HG03442 (cell line): ENCODE results near the gene ADGRG6.

Experiments
- ATAC-seq: cut with Tn5 transposase; IDR thresholded peaks from one replicate; pipeline ENCODE4 v1.9.1; 2021; ENCODE audit warnings: mild to moderate bottlenecking, moderate library complexity; ENCODE audit not compliant: unreplicated experiment

ADGRG6 gene

DNA sequence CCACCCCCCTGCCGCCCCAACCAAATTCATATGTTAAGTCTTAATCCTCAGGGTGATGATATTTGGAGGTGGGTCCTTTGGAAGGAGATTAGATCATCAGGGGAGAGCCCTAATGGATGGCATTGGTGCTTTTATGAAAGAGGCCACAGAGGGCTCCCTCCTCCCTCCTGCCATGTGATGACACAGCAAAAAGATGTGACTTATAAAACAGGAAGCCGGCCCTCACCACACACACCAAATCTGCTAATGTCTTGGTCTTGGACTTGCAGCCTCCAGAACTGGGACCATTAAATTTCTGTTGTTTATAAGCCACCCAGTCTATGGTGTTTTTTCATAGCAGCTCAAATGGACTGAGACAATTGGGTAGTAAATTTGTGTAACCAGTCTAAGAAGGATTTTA, 176.3 kb downstream of the ADGRG6 start:
- ATAC-seq = no peak

- no peak for ATAC-seq
Measured at GRCh38 chr6:142481466-142481865, 179.7 kb downstream of the ADGRG6 start.

DNA sequence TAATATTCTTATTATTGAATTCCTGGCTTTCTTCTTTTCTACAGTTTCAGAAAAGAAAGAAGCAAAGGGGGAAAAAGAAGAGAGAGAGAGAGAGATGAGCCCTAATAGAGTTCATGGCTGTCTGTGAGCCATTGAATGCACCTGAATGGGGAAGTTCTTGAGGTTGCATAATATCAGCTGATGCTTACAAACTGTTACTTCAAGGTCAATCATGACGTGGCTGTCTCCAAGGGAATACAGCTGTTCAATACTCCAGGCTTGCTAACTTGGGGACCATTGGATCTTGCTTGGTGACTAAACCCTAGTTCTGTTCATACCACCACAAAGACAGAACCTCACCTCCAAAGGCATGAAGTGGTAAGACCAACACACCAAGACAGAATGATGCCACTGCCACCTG, 180.4 kb downstream of the ADGRG6 start:
- ATAC-seq = no peak

DNA sequence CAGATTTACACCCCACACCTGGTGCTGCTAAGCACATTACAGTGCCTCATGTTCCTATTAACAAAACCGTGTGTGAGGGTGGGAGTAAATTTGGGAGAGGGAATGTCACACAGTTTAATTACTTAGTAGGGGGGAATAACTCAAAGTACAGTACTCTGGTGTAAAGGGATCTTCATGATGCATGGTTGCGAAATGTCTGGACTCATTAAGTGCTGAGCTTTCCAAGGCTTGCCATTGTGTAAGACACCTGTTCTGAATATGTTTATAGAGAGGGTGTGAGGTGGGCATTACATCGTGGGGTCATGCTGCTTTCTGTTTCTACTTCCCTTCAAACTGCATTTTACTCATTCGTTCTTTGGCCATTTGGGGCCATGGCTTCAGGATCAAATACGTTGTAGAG, 181.2 kb downstream of the ADGRG6 start:
- no peak for ATAC-seq

GRCh38 chr6:142485256-142485655, 183.4 kb downstream of the ADGRG6 start:
- no peak for ATAC-seq

DNA sequence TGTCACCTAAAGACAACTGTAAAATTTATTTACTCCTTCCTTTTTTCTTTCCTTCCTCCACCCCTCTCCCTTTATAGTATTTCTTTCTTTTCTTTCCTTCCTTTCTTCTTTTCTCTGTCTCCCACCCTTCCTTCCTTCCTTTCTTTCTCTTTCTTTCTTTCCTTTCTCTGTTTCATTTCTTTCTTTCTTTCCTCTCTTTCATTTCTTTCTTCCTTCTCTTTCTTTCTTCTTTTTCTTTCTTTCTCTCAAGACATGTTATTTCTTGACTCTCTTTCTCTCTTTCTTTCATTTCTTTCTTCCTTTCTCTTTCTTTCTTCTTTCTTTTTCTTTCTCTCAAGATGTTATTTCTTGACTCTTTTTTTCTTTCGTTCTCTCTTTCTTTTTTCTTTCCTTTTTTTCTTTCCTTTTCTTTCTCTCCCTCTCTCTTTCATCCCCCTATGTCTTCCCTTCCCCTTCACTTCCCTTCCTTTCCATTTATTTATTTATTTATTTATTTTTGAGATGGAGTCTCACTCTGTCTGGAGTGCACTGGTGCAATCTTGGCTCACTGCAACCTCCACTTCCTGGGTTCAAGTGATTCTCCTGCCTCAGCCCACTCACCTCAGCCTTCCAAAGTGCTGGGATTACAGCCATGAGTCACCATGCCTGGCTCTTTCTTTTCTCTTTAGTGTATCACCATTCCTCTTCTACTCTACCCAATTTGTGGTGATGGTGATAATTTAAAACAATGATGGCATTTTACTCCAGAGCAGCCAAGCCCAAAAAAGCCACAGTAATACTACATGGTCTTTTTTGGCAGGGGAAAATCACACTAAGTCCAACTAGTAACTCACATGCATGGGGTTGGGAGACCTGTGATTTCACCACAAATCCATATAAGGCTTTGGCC, 188.2 kb downstream of the ADGRG6 start:
- no peak for ATAC-seq
